ENCODE results near the gene RNF10. TPM values are rescaled to one million over a fixed set of nuclear protein-coding genes. Genes with fewer than 3 reads are reported as not detected.

RNF10 gene
- total RNA-seq, 1 experiment from 2014 or later: 119 TPM

DNA sequence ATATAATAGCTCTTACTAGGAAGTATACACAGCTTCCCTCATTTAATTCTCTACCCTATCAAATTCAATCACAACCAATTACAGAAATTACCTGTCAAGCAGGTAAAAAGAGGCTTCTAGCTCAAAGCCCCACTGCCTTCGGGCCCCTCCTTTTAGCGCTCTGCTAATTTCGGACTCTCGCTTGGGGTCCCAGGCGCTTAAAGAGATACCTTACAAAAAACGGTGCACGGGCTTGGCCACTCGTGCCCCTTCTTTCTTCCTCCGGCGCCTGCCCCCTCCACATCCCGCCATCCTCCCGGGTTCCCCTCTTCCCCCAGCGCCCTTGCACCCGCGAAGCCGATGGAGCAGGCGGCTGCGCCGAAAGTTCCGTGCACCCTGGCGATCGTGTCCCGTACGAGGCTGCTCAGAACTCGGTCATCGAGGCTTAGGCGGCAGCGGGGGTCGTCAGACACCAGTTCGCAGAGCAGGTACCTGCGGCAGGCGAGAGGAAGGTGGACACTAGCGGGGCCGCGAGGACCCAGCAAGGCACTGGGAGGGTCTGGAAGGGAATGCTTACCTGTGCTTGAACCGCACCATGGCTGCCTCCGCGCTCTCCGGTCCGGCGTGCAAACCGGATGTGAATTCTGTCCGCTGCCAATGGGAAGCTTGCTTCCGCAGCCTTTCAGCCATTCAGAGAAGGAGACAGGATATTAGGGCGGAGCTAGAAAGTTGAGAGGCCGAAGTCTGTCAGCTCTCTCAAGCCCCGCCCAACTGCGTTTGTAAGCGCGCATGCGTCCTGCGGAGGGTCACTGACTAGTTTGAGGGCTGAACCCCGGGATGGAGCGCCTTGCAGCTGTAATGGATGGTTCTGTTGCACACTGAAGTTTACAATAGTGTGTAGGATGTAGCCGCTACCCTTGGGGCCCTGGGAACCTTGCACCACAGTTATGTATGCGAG lies 46.9 kb downstream of the RNF10 start, which contains the start of gene POP5:
Gene POP5 (minus strand): TSS at position 616 of the 937 bp plus-strand sequence. CDS start 40 bp downstream, at position 576.
- DNase-seq: peak; percentile 93
- Histone ChIP-seq H3K4me3 (ENCODE audit: insufficient read depth, low read depth, low read length) (peak within 1 kb of the TSS; percentile 88), H3K36me3 (replicated peaks; ENCODE audit: control insufficient read depth, insufficient read depth, low read length) (peaks cover 15% of the 10 kb centered on the region), H3K27me3 (ENCODE audit: control insufficient read depth, insufficient read depth, low read length) (peaks cover 8% of the 10 kb centered on the region; the same call in 1 of the 2 replicates)

DNA sequence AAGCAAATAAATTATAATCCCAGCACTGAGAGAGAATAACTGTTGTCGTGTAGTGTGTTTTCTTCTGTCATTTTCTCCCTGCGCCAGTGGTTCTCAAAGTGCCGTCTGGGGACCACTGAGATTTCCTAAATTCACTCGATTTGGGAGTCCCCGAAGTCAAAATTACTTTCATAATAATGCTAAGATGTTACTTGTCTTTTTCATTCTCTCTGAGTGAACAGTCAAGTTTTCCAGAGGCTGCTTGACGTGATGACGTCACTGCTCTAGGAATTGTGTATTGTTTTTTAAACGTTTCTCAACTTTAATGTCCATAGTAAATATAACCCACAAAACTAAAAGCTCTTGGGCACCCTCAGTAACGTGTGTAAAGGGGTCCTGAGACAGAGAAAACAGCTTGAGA lies 47.8 kb downstream of the RNF10 start:
- Histone ChIP-seq H3K36me3 (replicated peaks; ENCODE audit: control insufficient read depth, insufficient read depth, low read length) (peaks cover 9% of the 10 kb centered on the region), H3K4me3 (ENCODE audit: insufficient read depth, low read depth, low read length) (no peak overlapping the region), H3K27me3 (ENCODE audit: control insufficient read depth, insufficient read depth, low read length) (peaks cover 8% of the 10 kb centered on the region; the same call in 1 of the 2 replicates)
- DNase-seq: no peak

DNA sequence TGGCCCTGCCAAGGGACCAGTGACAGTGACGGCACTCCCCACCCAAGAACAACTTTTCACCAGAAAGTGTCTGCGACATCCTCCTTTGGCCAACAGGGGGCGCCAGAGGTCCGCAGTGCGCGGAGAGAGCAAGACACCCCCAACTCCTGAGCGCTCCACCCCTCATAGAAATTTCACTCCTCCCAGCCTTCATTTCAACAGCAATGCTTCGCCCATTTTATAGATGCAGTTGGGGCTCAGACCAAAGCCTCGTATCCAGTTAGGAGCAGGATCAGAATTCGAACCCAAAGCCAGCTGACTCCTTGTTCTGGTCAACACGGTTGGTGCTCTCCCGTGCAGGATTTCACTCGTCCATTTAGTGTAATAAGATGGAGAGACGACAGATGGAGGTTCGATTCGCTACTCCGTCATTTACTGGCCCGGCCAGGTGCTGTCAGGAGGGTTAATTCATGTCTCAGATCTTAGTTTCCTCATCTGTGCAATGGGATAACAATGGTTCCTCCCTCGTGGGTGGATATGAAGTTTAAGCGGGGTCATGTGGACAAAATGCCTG lies 49.4 kb downstream of the RNF10 start:
- Histone ChIP-seq H3K4me3 (ENCODE audit: insufficient read depth, low read depth, low read length) (peak overlapping the region; percentile 14; the same call in 1 of the 2 replicates), H3K27me3 (ENCODE audit: control insufficient read depth, insufficient read depth, low read length) (peaks cover 8% of the 10 kb centered on the region; the same call in 1 of the 2 replicates), H3K36me3 (replicated peaks; ENCODE audit: control insufficient read depth, insufficient read depth, low read length) (peaks cover 5% of the 10 kb centered on the region)
- peak; percentile 90 for DNase-seq

DNA sequence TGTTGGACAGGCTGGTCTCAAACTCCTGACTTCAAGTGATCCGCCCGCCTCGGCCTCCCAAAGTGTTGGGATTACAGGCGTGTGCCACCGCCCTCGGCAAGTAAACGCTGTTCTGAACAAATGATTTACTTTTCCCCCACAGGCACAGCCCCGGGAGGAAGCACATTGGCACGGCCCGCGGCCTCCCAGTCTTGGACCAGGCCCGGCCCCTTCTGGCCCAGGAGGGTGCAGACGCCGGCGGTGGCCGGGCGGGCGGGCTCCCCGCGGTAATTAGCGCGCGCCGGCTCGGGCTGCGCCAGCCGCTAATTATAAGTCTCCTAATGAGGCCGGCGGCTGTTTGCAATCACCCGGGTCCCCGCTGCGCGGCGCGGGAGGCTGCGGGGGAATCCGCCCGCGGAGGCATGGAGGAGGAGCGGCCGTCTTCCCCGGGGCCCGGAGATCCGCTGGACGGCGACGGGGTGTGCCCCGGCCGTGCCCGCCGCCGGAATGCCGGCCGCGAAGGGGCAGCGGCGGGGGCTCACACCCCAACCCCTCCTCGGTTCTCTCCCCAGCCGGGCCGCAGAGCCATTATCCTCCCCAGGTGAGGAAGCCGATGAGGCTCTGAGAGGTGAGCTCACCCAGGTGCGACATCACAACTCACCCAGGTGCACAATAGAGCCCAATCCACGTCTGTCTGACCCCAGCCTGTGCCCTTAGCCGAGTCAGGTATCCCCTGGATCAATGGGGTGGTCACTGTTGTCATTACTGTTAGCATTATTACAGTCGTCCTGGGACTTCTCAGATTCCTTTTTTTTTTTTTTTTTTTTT lies 50.4 kb downstream of the RNF10 start:
- peak overlapping the region; percentile 49 for H3K4me3 ChIP-seq (ENCODE audit: insufficient read depth, low read depth, low read length)
- DNase-seq: peak; percentile 87
- no peaks in the 10 kb centered on the region for H3K36me3 ChIP-seq (replicated peaks; ENCODE audit: control insufficient read depth, insufficient read depth, low read length)
- peaks cover 8% of the 10 kb centered on the region; the same call in 1 of the 2 replicates for H3K27me3 ChIP-seq (ENCODE audit: control insufficient read depth, insufficient read depth, low read length)

DNA sequence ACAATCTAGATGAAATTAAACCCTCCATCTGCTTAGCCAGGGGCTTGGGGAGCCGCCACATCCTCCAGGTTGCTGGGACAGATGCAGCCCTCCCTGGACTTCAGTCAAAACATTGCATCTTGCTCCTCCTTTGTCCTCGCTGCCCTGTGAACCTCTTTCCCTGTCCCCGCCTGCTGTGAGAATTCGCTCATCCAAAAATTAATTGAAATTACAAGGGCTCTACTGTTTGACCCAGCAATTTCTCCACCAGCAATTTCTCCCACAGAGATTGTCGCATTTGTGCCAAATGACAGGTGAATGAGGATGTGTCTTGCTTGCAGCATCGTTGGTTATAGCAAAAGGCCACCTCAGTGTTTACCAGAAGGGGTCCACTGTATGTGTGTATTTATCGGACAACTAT lies 52.0 kb downstream of the RNF10 start:
- Histone ChIP-seq H3K36me3 (replicated peaks; ENCODE audit: control insufficient read depth, insufficient read depth, low read length) (no peaks in the 10 kb centered on the region), H3K27me3 (ENCODE audit: control insufficient read depth, insufficient read depth, low read length) (peaks cover 8% of the 10 kb centered on the region; the same call in 1 of the 2 replicates), H3K4me3 (ENCODE audit: insufficient read depth, low read depth, low read length) (no peak overlapping the region)
- DNase-seq: no peak

DNA sequence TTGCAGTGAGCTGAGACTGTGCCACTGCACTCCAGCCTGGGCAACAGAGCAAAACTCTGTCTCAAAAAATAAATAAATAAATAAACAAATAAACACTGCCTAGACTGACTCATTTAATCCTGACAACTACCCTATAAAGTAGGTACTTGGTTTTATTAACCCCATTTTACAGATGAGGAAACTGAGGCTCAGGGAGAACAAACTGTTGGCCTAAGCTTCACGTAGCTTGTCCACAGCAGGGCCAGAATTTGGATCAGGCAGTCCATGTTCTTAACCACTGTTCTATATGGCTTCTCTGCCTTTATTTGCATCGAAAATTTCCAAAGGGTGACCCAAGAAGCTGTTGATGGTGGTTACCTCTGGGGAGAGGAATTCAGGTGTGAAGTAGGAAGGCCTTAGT lies 52.7 kb downstream of the RNF10 start:
- no peak for DNase-seq
- Histone ChIP-seq H3K36me3 (replicated peaks; ENCODE audit: control insufficient read depth, insufficient read depth, low read length) (no peaks in the 10 kb centered on the region), H3K27me3 (ENCODE audit: control insufficient read depth, insufficient read depth, low read length) (peaks cover 8% of the 10 kb centered on the region; the same call in 1 of the 2 replicates), H3K4me3 (ENCODE audit: insufficient read depth, low read depth, low read length) (no peak overlapping the region)

DNA sequence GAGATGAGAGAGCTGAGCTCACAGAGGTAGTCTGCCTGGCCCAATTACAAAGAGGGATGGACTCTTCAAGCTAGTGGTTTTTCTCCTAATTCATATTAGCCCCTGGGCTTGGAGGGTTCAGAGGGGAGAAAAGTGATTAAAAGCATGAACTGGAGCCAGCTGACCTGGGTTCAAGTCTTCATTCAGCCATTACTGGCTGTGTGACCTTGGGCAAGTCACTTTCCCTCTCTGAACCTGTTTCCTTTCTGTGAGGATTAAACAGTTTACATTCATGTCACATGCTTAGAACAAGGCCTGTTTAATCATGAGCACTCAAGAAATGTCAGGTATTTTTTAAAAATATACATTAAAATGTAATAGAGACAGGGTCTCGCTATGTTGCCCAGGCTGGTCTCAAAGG lies 54.2 kb downstream of the RNF10 start:
- Histone ChIP-seq H3K4me3 (ENCODE audit: insufficient read depth, low read depth, low read length) (no peak overlapping the region), H3K36me3 (replicated peaks; ENCODE audit: control insufficient read depth, insufficient read depth, low read length) (no peaks in the 10 kb centered on the region), H3K27me3 (ENCODE audit: control insufficient read depth, insufficient read depth, low read length) (peaks cover 8% of the 10 kb centered on the region; the same call in 1 of the 2 replicates)
- DNase-seq: no peak

DNA sequence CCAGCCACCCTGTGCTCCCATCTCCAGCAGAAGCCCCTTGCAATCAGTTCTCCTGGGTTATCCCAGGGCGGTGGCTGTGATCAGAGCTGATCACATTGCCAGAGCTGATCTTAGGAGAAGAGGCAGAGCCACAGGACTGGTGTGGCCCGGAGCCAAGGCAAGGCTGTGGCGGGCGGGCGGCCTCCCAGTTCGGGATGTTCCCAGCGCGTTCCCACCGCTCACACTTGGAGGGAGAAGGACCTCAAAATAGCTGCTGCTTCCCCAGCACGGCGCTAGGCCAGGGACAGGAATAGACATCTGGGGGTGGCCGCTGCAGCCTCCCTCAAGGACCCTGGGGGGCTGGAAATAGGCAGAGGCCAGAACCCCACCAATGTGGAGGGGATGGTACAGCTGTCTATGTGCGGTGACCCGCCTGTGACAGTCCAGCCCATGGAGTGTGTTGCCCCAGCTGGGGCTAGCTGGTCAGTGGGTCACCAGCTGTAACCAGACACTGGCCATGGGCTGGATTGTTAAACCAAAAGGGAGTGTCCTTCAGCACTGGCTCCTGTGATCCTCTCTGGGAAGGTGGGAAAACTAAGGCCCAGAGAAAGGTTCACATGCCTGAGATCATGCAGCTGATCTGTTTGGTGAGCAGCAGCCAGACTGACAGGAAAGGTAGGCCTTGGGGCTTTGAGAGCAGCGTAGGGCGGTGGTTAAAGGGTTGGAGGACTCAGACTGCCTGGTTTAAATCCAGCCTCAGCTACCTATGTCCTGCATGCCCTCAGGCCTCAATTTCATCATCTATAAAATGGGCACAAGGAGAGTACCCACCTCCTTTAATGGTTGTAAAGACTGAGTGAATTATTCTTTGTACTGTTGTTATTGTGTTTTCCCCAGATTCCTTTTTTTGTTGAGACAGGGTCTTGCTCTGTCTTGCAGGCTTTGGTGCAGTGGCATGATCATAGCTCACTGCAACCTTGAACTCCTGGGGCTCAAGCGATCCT lies 55.1 kb downstream of the RNF10 start:
- DNase-seq: no peak
- Histone ChIP-seq H3K27me3 (ENCODE audit: control insufficient read depth, insufficient read depth, low read length) (peaks cover 5% of the 10 kb centered on the region; the same call in 1 of the 2 replicates), H3K36me3 (replicated peaks; ENCODE audit: control insufficient read depth, insufficient read depth, low read length) (no peaks in the 10 kb centered on the region)

DNA sequence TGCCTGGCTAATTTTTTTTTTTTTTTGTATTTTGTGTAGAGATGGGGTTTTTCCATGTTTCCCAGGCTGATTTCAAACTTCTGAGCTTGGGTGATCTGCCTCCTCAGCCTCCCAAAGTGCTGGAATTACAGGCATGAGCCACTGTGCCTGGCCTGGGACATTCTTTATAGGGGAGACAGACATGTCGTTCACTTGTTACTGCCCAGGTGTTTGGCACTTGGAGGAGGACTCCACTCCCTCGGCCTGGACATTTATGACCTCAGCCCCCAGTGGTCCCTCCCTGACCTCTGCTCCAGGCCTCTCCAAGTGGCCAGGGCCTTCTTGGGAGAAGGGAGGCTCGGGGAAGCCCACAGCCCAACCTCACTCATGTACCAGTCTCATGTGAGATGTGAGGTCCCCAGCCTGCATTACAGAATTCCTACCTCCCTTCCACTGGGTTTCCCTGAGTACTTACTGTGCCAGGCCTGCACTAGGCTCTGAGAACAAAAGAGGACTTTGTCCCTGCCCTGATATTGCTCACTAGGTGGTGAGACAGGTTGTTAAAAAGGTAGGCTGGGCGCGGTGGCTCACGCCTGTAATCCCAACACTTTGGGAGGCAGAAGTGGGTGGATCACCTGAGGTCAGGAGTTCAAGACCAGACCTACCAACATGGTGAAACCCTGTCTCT lies 56.7 kb downstream of the RNF10 start:
- no peak for DNase-seq
- H3K27me3 ChIP-seq (ENCODE audit: control insufficient read depth, insufficient read depth, low read length): no peaks in the 10 kb centered on the region; the same call in 1 of the 2 replicates
- no peak overlapping the region for H3K4me3 ChIP-seq (ENCODE audit: insufficient read depth, low read depth, low read length)
- H3K36me3 ChIP-seq (replicated peaks; ENCODE audit: control insufficient read depth, insufficient read depth, low read length): no peaks in the 10 kb centered on the region

More for the DNA sequence above, 55.1 kb downstream of the RNF10 start:
- H3K4me3 ChIP-seq (ENCODE audit: insufficient read depth, low read depth, low read length): no peak overlapping the region

DNA sequence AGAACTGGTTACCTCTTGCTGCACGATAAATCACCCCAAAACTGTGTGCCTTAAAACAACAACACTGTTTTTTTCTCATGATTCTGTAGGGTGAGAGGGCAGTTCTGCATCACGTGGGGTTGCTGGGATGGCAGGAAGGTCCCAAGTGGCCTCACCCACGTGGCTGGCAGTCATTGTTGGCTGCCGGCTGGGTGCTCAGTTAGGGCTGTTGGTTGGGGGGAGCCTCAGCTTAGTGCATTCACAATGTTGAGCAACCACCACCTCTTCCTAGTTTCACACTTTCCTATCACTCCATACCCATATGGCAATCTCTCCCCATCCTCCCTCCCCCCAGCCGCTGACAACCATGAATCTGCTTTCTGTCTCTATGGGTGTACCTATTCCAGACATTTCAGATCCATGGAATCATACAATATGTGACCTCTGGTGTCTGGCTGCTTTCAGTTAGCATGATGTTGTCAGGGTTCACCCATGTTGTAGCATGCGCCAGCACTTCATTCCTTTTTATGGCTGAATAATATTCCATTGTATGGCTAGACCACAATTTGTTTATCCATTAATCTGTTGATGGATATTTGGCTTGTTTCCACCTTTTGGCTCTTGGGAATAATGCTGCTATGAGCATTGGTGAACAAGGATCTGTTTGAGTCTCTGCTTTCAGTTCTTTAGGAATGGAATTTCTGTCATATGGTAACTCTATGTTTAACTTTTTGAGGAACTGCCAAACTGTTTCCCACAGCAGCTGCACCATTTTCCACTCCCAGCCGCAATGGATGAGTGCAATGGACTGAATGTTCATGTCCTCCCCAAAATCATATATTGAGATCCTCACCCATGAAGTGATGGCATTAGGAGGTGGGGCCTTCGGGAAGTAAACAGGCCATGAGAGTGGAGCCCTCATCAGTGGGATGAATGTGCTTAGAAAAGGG lies 58.2 kb downstream of the RNF10 start:
- DNase-seq: no peak
- H3K27me3 ChIP-seq (ENCODE audit: control insufficient read depth, insufficient read depth, low read length): no peaks in the 10 kb centered on the region
- no peak overlapping the region for H3K4me3 ChIP-seq (ENCODE audit: insufficient read depth, low read depth, low read length)
- no peaks in the 10 kb centered on the region for H3K36me3 ChIP-seq (replicated peaks; ENCODE audit: control insufficient read depth, insufficient read depth, low read length)

DNA sequence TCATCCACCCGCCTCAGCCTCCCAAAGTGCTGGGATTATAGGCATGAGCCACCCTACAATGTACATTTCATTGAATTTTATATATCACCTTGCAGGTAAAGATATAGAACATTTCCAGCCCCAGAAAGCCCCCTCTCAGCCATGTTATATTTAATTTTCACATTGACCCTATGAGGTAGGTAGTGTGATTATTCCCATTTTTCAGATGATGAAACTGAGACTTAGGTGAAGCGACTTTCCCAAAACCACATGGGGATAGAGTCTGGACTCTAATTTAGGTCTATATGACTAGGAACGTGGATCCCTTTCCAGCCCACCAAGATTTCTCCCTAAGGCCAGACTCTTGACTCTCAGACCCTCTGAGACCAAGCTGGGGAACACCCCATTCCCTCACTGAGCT lies 62.7 kb downstream of the RNF10 start:
- Histone ChIP-seq H3K4me3 (ENCODE audit: insufficient read depth, low read depth, low read length) (no peak overlapping the region), H3K27me3 (ENCODE audit: control insufficient read depth, insufficient read depth, low read length) (no peaks in the 10 kb centered on the region), H3K36me3 (replicated peaks; ENCODE audit: control insufficient read depth, insufficient read depth, low read length) (no peaks in the 10 kb centered on the region)
- DNase-seq: no peak

DNA sequence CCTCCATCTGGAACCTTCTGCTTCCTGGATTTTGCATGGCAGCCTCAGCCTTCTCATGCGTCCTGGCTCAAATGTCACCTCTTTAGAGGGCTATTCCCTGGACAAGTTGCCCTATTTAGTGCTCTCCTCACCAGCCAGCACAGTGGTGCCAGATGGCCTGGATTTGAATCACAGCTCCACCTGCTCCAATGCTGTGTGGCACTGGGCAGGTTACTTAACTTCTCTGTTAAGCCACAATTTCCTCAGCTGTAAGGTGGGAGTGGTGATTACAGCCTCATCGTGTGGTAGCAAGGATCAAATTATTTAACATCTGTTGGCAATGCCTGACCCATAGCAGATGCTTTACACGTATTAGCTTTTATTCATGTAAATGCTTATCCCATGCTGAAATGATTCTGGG lies 63.7 kb downstream of the RNF10 start:
- Histone ChIP-seq H3K27me3 (ENCODE audit: control insufficient read depth, insufficient read depth, low read length) (no peaks in the 10 kb centered on the region), H3K4me3 (ENCODE audit: insufficient read depth, low read depth, low read length) (no peak overlapping the region), H3K36me3 (replicated peaks; ENCODE audit: control insufficient read depth, insufficient read depth, low read length) (no peaks in the 10 kb centered on the region)
- no peak for DNase-seq
